Left lung (tissue), 10 donors: ENCODE data around the gene BEAN1. TPM values are rescaled to one million over a fixed set of nuclear protein-coding genes. Genes with fewer than 3 reads are reported as not detected.
"Not testable (repeated sequence)": the region's sequence is repeated elsewhere in the genome, so short reads cannot be mapped to it uniquely, and the experiment has no call there.

ENCODE experiments used
- ATAC-seq: fragments of 200-7000 bp; cut with Tn5 transposase; one replicate; pipeline ENCODE4 v1.9.1; 2020; ENCODE audit warnings: moderate library complexity
- DNase-seq, 4 donors: peaks; one replicate each; pipeline ENCODE4 v3.0.0-alpha.2; 2013 to 2020
- H3K27ac ChIP-seq, 2 donors: fragments of 200-600 bp; sonication (generic) in 1 of 2; one replicate each; pipeline versions ENCODE4 v1.5.0 to v1.8.0; 2020 to 2021
- H3K27me3 ChIP-seq, 2 donors: fragments of 200-600 bp; sonication (generic) in 1 of 2; one replicate each; pipeline versions ENCODE4 v1.5.0 to v1.8.0; 2020 to 2021
- H3K36me3 ChIP-seq, 2 donors: fragments of 200-600 bp; sonication (generic) in 1 of 2; one replicate each; pipeline versions ENCODE4 v1.5.0 to v1.8.0; 2020 to 2021
- H3K4me1 ChIP-seq, 2 donors: fragments of 200-600 bp; one replicate each; pipeline ENCODE4 v1.8.0; 2021
- H3K4me3 ChIP-seq, 2 donors: fragments of 200-600 bp; sonication (generic) in 1 of 2; one replicate each; pipeline versions ENCODE4 v1.5.0 to v1.8.0; 2020 to 2021; ENCODE audit warnings: mild to moderate bottlenecking in 1 of 2
- H3K9me3 ChIP-seq, 2 donors: fragments of 200-600 bp; sonication (generic) in 1 of 2; one replicate each; pipeline versions ENCODE4 v1.5.0 to v1.8.0; 2020 to 2021
- intact Hi-C, 2 donors: fragments of 100-400 bp; cut with DNase I; formaldehyde crosslinking; loops; one replicate each; pipeline versions ENCODE4 v1.11.2 to v1.14.2; 2022
- polyA plus RNA-seq, 6 donors: library from polyadenylated mRNA; unstranded; fragments of 120-200 nt; gene quantifications; one replicate each; pipeline ENCODE4 v1.2.1, GENCODE V29; 2013; ENCODE audit not compliant: insufficient read length in 6 of 6
- total RNA-seq, 2 donors: library from RNA; stranded (reverse); fragmentation: NEBNext Ultra II Directional; extraction: Animal tissue kit (Norgen Biotek cat#: 25700); gene quantifications; one replicate each; pipeline ENCODE4 v1.2.1, GENCODE V29; 2021
- TF ChIP-seq, protein P1 (sequence below), 2 donors: fragments of 200-600 bp; sonication (generic) in 1 of 2; IDR thresholded peaks; one replicate each; pipeline versions ENCODE4 v1.5.0 to v1.8.0; 2021; ENCODE audit warnings: antibody characterized with exemption in 2 of 2
- donor health status: DM: no; HTN: yes; CAD: no.
- donor health status: DM: no; HTN: no; CAD: no.

The BEAN1 gene
- total and polyA plus RNA-seq, 8 donors: 0.65 to 13.6 (median 10.8) TPM

DNA sequence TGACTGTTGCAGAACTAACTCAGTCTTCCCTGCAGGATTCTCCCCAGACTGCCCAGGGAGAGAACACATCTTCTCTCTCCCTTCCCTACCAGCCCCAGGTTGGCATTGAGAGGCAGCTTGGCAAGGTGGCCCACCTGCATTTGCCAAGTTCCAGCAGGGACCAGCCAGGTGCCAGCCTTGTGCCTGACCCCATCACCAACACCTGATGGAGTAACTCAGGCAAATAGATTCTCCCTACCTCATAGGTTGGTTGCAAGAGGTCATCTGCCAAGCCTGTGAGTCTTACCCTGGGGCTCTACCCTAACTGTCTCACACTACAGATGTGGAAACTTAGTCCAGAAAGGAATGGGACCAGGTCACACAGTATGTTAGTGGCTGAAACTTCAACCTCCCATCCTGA lies 20.4 kb downstream of the BEAN1 start:
- ATAC-seq (no peak), DNase-seq (no peak)
- intact Hi-C loops: no loop called here
- H3K36me3 ChIP-seq: no peaks in the 10 kb centered on the region
- no peaks in the 10 kb centered on the region for H3K27me3 ChIP-seq
- TF ChIP-seq, protein P1, sequence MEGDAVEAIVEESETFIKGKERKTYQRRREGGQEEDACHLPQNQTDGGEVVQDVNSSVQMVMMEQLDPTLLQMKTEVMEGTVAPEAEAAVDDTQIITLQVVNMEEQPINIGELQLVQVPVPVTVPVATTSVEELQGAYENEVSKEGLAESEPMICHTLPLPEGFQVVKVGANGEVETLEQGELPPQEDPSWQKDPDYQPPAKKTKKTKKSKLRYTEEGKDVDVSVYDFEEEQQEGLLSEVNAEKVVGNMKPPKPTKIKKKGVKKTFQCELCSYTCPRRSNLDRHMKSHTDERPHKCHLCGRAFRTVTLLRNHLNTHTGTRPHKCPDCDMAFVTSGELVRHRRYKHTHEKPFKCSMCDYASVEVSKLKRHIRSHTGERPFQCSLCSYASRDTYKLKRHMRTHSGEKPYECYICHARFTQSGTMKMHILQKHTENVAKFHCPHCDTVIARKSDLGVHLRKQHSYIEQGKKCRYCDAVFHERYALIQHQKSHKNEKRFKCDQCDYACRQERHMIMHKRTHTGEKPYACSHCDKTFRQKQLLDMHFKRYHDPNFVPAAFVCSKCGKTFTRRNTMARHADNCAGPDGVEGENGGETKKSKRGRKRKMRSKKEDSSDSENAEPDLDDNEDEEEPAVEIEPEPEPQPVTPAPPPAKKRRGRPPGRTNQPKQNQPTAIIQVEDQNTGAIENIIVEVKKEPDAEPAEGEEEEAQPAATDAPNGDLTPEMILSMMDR (IDR thresholded peaks at IDR 0.05): no peak
- no peak overlapping the region for H3K4me3 ChIP-seq
- H3K9me3 ChIP-seq: no peaks in the 10 kb centered on the region
- no peak overlapping the region for H3K27ac ChIP-seq
- H3K4me1 ChIP-seq: no peaks in the 10 kb centered on the region

DNA sequence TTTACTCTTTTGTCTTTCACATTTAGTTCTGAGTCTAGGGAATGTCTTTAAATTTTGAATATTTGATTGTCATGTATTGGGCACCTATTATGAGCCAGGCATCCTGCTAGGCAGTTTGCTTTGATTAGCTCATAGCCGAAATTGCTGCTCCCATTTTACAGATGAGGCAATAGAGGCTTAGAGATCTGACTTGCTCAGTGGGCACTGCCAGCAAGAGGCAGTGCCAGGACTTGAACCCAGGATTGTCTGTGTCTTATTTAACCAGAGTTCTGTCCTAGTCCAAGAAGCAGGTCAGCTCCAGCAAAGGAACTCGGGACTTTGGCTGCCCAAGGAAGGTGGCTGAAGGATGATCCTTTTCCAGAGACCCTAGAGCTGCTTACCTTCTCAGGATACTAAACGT lies 24.5 kb downstream of the BEAN1 start:
- no peak for ATAC-seq
- intact Hi-C loops: no loop called here
- DNase-seq: no peak
- no peak overlapping the region for H3K27ac ChIP-seq
- no peak overlapping the region for H3K4me3 ChIP-seq
- no peaks in the 10 kb centered on the region for H3K4me1 ChIP-seq
- no peaks in the 10 kb centered on the region for H3K36me3 ChIP-seq
- TF ChIP-seq, protein P1 (IDR thresholded peaks at IDR 0.05): no peak
- no peaks in the 10 kb centered on the region for H3K9me3 ChIP-seq
- no peaks in the 10 kb centered on the region for H3K27me3 ChIP-seq

DNA sequence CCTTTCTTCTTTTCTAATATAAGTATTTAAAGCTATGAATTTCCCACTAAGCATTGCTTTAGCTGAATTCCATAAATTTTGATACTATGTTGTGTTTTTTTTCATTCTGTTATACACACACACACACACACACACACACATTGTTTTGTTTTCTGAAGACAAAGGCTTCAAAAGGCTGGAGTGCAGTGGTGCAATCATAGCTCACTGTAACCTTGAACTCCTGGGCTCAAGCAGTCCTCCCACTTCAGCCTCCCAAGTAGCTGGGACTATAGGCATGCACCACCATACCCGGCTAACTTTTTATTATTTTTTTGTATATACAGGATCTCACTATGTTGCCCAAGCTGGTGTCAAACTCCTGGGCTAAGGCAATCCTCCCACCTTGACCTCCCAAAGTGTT lies 26.1 kb downstream of the BEAN1 start:
- H3K27ac ChIP-seq, H3K4me1 ChIP-seq, H3K36me3 ChIP-seq, H3K9me3 ChIP-seq, ATAC-seq, DNase-seq, intact Hi-C loops, H3K4me3 ChIP-seq, H3K27me3 ChIP-seq: not testable (repeated sequence)

DNA sequence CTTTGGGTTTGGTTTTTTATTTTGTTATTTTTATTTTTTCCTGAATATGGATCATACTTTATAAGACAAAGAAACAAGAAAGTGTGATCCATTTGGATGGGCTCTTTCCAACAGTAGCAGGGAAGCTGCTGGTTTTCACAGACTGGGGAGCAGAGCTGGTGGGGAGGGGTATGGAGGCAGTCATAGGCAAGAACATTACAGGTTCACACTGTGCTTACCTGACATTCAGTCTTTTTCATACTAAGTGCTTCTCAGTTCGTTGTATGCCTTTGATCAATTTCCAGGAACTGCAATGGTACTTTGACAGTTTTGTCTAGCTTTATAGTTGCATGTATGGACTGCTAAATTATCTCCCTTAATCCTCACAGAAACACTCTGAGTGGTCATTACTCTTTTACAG lies 27.7 kb downstream of the BEAN1 start:
- TF ChIP-seq, protein P1 (IDR thresholded peaks at IDR 0.05): no peak
- Histone ChIP-seq H3K27me3 (peaks cover 0 to 18% of the 10 kb centered on the region in 2 donors), H3K36me3 (no peaks in the 10 kb centered on the region), H3K9me3 (no peaks in the 10 kb centered on the region), H3K4me3 (no peak overlapping the region), H3K4me1 (no peaks in the 10 kb centered on the region), H3K27ac (no peak overlapping the region)
- ATAC-seq (no peak), DNase-seq (no peak)
- intact Hi-C loops: no loop called here

DNA sequence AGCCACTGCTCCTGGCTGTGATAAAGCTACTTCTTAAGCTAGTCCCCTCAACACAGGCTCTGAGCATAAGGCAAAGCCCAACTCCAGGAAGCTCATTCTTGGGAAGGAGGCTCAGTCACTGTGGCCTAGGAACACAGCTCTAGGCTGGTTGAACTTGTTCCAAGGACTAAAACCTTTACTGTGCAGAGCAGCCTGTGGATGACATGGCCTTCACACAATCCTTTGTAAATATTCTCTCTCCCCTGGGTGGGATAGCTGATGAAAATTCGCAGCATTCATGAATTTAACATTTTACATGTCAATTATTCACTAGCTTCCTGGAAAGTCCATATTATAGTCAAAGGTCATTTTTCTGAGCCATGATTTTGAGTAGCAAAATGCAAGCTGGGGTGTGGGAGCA lies 28.9 kb downstream of the BEAN1 start:
- intact Hi-C loops: no loop called here
- Histone ChIP-seq H3K9me3 (no peaks in the 10 kb centered on the region), H3K27ac (no peak overlapping the region), H3K27me3 (peaks cover 0 to 23% of the 10 kb centered on the region in 2 donors), H3K4me3 (no peak overlapping the region), H3K36me3 (no peaks in the 10 kb centered on the region), H3K4me1 (no peaks in the 10 kb centered on the region)
- no peak for ATAC-seq
- TF ChIP-seq, protein P1 (IDR thresholded peaks at IDR 0.05): no peak
- DNase-seq: no peak

DNA sequence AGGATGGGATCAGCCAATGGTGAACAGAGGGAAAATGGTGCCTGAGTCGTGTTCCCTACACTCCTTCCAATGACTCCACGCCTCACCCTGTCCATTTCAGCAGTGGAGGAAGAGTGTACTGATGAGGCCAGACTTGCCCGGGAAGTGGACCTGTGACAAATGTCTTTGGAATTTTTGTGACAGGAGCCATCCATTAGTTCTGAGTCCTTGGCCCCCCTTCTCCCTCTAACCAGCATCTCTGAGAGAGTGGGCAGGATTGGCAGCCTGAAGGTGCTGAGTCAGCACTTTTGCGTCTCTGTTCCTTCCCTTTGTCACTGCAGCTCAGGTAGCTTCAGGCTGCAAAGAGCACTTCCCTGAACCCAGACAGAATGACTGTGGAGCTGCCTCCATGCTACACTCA lies 30.8 kb downstream of the BEAN1 start:
- Histone ChIP-seq H3K27me3 (peaks cover 0 to 26% of the 10 kb centered on the region in 2 donors), H3K4me3 (no peak overlapping the region)
- no peak for ATAC-seq

More for the DNA sequence above, 30.8 kb downstream of the BEAN1 start:
- DNase-seq: no peak
- H3K4me1 ChIP-seq: no peaks in the 10 kb centered on the region
- H3K9me3 ChIP-seq: no peaks in the 10 kb centered on the region
- TF ChIP-seq, protein P1 (IDR thresholded peaks at IDR 0.05): no peak
- intact Hi-C loops: no loop called here
- no peaks in the 10 kb centered on the region for H3K36me3 ChIP-seq
- H3K27ac ChIP-seq: no peak overlapping the region
